PFSK-1 (cell line): Measurements from ENCODE around the gene STX7.

Source experiments
- FOXP2 ChIP-seq: optimal IDR thresholded peaks from 2 replicates; pipeline ENCODE3; 2011; ENCODE audit warnings: borderline replicate concordance, control low read depth, inconsistent platforms; ENCODE audit not compliant: insufficient read depth; ENCODE audit errors: extremely low read length, extremely low read depth
- POLR2AphosphoS5 ChIP-seq: IDR thresholded peaks from 2 replicates; pipeline ENCODE4 v1.6.1; 2012; ENCODE audit warnings: low read depth, mild to moderate bottlenecking, control low read depth, low read length, moderate library complexity
- REST ChIP-seq, 2 experiments: IDR thresholded peaks; 2 replicates each; pipeline versions ENCODE4 v1.6.1 to v1.8.0; 2011 to 2012; ENCODE audit warnings: low read depth in 2 of 2, low read length in 2 of 2, control low read depth in 1 of 2, inconsistent platforms in 1 of 2, mild to moderate bottlenecking in 1 of 2, moderate library complexity in 1 of 2; ENCODE audit not compliant: insufficient read depth in 1 of 2
- SIN3A ChIP-seq: IDR thresholded peaks from 2 replicates; pipeline ENCODE4 v1.6.1; 2012; ENCODE audit warnings: mild to moderate bottlenecking, low read length, moderate library complexity, borderline replicate concordance; ENCODE audit not compliant: insufficient read depth
- TAF1 ChIP-seq: IDR thresholded peaks from 2 replicates; pipeline ENCODE4 v1.6.1; 2012; ENCODE audit warnings: low read length, control low read depth, borderline replicate concordance; ENCODE audit not compliant: insufficient read depth

Gene STX7

GRCh38 chr6:132411296-132411695, 101.6 kb downstream of the STX7 start:
- no peak for TF ChIP-seq REST (IDR thresholded peaks at IDR 0.05; ENCODE audit: insufficient read depth in 1 of 2, low read depth in 2 of 2, low read length in 2 of 2)
- no peak for TF ChIP-seq FOXP2
- no peak for TF ChIP-seq POLR2AphosphoS5
- TF ChIP-seq SIN3A, result no peak
- TF ChIP-seq TAF1, result no peak

- TF ChIP-seq SIN3A, result no peak
- no peak for TF ChIP-seq REST (IDR thresholded peaks at IDR 0.05; ENCODE audit: insufficient read depth in 1 of 2, low read depth in 2 of 2, low read length in 2 of 2)
- TF ChIP-seq TAF1, result no peak
- no peak for TF ChIP-seq POLR2AphosphoS5
- TF ChIP-seq FOXP2, result no peak
Measured at GRCh38 chr6:132410830-132411229, 102.1 kb downstream of the STX7 start.

GRCh38 chr6:132405143-132405915, 107.6 kb downstream of the STX7 start:
- TF ChIP-seq FOXP2, result no peak

- no peak for TF ChIP-seq REST (IDR thresholded peaks at IDR 0.05; ENCODE audit: insufficient read depth in 1 of 2, low read depth in 2 of 2, low read length in 2 of 2)
- no peak for TF ChIP-seq SIN3A
- no peak for TF ChIP-seq FOXP2
- no peak for TF ChIP-seq TAF1
- TF ChIP-seq POLR2AphosphoS5, result no peak
Measured at GRCh38 chr6:132404736-132405135, 108.2 kb downstream of the STX7 start.

GRCh38 chr6:132404330-132404729, 108.6 kb downstream of the STX7 start:
- no peak for TF ChIP-seq FOXP2
- no peak for TF ChIP-seq TAF1
- no peak for TF ChIP-seq SIN3A
- TF ChIP-seq POLR2AphosphoS5, result no peak
- TF ChIP-seq REST (IDR thresholded peaks at IDR 0.05; ENCODE audit: insufficient read depth in 1 of 2, low read depth in 2 of 2, low read length in 2 of 2), result no peak
